ENCODE measurements around the gene ZDHHC5. TPM values are rescaled to one million over a fixed set of nuclear protein-coding genes. Genes with fewer than 3 reads are reported as not detected.

The ZDHHC5 gene
- total and polyA plus RNA-seq, 3 donors from 2014 or later: 75.4 to 124 (median 79.8) TPM

GRCh38 chr11:57622263-57622662, 45.7 kb upstream of the ZDHHC5 start:
- H3K9me3 ChIP-seq: no peaks in the 10 kb centered on the region
- no peaks in the 10 kb centered on the region for H3K4me1 ChIP-seq
- no peak overlapping the region for H3K27ac ChIP-seq
- H3K36me3 ChIP-seq (ENCODE audit: low read depth, missing control alignments): no peaks in the 10 kb centered on the region
- 35 to 68% methylated on average over 3 of the region's 3 CpGs for WGBS, 2 donors
- no peak overlapping the region for H3K4me3 ChIP-seq
- H3K27me3 ChIP-seq: no peaks in the 10 kb centered on the region
- no peak for DNase-seq
- TF ChIP-seq POLR2A (IDR thresholded peaks at IDR 0.05): no peak
- TF ChIP-seq, protein P1, sequence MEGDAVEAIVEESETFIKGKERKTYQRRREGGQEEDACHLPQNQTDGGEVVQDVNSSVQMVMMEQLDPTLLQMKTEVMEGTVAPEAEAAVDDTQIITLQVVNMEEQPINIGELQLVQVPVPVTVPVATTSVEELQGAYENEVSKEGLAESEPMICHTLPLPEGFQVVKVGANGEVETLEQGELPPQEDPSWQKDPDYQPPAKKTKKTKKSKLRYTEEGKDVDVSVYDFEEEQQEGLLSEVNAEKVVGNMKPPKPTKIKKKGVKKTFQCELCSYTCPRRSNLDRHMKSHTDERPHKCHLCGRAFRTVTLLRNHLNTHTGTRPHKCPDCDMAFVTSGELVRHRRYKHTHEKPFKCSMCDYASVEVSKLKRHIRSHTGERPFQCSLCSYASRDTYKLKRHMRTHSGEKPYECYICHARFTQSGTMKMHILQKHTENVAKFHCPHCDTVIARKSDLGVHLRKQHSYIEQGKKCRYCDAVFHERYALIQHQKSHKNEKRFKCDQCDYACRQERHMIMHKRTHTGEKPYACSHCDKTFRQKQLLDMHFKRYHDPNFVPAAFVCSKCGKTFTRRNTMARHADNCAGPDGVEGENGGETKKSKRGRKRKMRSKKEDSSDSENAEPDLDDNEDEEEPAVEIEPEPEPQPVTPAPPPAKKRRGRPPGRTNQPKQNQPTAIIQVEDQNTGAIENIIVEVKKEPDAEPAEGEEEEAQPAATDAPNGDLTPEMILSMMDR (IDR thresholded peaks at IDR 0.05): no peak
- intact Hi-C loops (cut with DNase I; ENCODE audit: low total_unique reads): no loop called here

DNA sequence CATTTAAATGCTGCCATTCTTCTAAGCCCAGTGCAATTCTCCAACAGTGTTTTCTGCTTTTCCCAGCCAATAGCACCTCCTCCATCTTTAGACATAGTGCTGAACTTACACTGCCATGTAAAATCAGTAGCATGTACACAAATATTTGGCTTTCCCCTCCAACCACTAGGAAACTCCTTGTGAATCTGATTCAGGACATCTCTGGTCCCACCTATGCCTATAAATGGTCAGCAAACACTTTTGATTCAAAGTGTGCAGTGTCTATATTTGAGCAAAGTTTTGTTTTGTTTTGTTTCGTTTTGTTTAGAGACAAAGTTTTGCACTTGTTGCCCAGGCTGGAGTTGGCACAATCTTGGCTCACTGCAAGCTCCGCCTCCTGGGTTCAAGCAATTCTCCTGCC, 43.0 kb upstream of the ZDHHC5 start:
- Histone ChIP-seq H3K27ac (no peak overlapping the region), H3K4me1 (no peaks in the 10 kb centered on the region), H3K4me3 (no peak overlapping the region), H3K9me3 (no peaks in the 10 kb centered on the region), H3K36me3 (ENCODE audit: low read depth, missing control alignments) (no peaks in the 10 kb centered on the region), H3K27me3 (no peaks in the 10 kb centered on the region)
- DNase-seq: no peak
- TF ChIP-seq, protein P1 (IDR thresholded peaks at IDR 0.05): no peak
- no peak for TF ChIP-seq POLR2A (IDR thresholded peaks at IDR 0.05)
- 94 to 96% methylated on average over 2 of the region's 2 CpGs for WGBS, 2 donors
- intact Hi-C loops (cut with DNase I; ENCODE audit: low total_unique reads): no loop called here

DNA sequence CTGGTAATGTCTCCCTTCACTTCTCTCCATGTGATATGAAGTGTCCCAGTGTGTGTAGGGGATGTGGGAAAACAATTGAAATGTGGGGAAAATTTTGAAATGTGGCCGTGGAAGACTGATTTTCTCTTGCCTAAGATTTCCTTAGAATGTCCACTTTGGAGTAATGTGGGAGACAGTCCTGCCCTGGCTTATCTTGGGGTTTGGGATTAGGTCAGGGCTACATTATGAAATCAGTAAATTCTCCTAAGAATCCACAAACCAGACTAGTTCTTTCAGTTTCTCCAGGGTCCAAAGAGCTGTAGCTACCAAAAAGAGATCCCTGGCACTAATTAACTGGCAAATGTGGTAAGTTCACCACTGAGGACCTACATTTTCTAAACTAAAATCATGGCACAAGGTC, 41.0 kb upstream of the ZDHHC5 start:
- no peak for TF ChIP-seq POLR2A (IDR thresholded peaks at IDR 0.05)
- TF ChIP-seq, protein P1 (IDR thresholded peaks at IDR 0.05): no peak
- no peak overlapping the region for H3K27ac ChIP-seq
- intact Hi-C loops (cut with DNase I; ENCODE audit: low total_unique reads): no loop called here
- H3K4me3 ChIP-seq: no peak overlapping the region
- no peaks in the 10 kb centered on the region for H3K36me3 ChIP-seq (ENCODE audit: low read depth, missing control alignments)
- no peaks in the 10 kb centered on the region for H3K4me1 ChIP-seq
- no peak for DNase-seq
- no peaks in the 10 kb centered on the region for H3K9me3 ChIP-seq
- WGBS, 2 donors: 73 to 80% methylated on average over 1 of the region's 1 CpG
- H3K27me3 ChIP-seq: no peaks in the 10 kb centered on the region

DNA sequence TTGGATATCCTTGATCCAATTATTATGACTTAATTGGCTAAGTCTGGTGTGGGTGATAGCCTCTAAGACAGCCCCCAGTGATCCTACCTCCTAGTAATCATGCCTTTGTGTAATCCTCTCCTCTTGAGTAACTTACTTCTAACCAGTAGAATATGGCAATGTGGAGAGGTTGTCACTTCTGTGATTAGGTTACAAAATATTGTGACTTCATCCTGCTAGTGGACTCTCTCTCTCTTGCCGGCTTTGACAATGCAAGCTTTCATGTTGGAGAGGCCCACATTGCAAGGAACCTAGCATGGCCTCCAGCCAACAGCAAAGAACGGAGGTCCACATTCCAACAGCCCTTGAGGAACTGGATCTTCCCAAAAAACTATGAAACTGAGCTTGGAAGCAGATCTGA, 37.7 kb upstream of the ZDHHC5 start:
- TF ChIP-seq, protein P1 (IDR thresholded peaks at IDR 0.05): no peak
- TF ChIP-seq POLR2A (IDR thresholded peaks at IDR 0.05): no peak
- no peak for DNase-seq
- intact Hi-C loops (cut with DNase I; ENCODE audit: low total_unique reads): no loop called here
- Histone ChIP-seq H3K9me3 (no peaks in the 10 kb centered on the region), H3K4me1 (no peaks in the 10 kb centered on the region), H3K4me3 (no peak overlapping the region), H3K27me3 (no peaks in the 10 kb centered on the region), H3K36me3 (ENCODE audit: low read depth, missing control alignments) (no peaks in the 10 kb centered on the region), H3K27ac (no peak overlapping the region)
- WGBS, 2 donors: 27 to 48% methylated on average over 2 of the region's 2 CpGs

DNA sequence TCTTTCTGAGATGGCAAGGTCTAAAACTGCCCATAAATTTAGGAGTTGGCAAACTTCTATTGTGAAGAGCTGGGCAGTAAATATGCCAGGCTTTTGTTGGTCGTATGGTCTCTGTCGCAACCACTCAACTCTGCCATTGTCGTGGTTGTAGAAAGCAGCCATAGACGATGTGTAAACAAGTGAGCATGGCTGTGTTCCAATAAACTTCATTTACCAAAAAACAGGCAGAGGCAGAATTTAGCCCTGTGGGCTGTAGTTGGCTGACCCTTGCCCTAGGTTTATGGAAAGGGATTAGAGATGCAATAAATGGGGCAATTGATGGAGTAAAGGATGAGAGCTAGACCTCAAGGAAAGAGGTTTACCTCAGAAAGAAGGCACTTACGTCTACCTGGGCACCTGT, 35.8 kb upstream of the ZDHHC5 start:
- TF ChIP-seq, protein P1 (IDR thresholded peaks at IDR 0.05): no peak
- no peak for TF ChIP-seq POLR2A (IDR thresholded peaks at IDR 0.05)
- H3K9me3 ChIP-seq: no peaks in the 10 kb centered on the region
- H3K4me1 ChIP-seq: no peaks in the 10 kb centered on the region
- H3K27ac ChIP-seq: no peak overlapping the region
- DNase-seq: no peak
- H3K4me3 ChIP-seq: no peak overlapping the region
- no peaks in the 10 kb centered on the region for H3K36me3 ChIP-seq (ENCODE audit: low read depth, missing control alignments)
- WGBS, 2 donors: 72 to 77% methylated on average over 5 of the region's 5 CpGs
- intact Hi-C loops (cut with DNase I; ENCODE audit: low total_unique reads): no loop called here
- H3K27me3 ChIP-seq: no peaks in the 10 kb centered on the region

Measured in testis (tissue), 3 donors.